Lower lobe of right lung (tissue), 2 donors: ENCODE data around the gene HIF1A. TPM values are rescaled to one million over a fixed set of nuclear protein-coding genes. Genes with fewer than 3 reads are reported as not detected.

Experiments
- ATAC-seq, 2 donors: fragments of 200-7000 bp; cut with Tn5 transposase; one replicate each; pipeline ENCODE4 v1.9.1; 2020 to 2022; ENCODE audit warnings: mild to moderate bottlenecking in 2 of 2, moderate library complexity in 2 of 2
- DNase-seq: peaks from one replicate; pipeline ENCODE4 v3.0.0-alpha.2; 2020
- H3K27ac ChIP-seq: fragments of 200-600 bp; one replicate; pipeline ENCODE4 v1.8.0; 2022
- H3K27me3 ChIP-seq: fragments of 200-600 bp; one replicate; pipeline ENCODE4 v1.8.0; 2022; ENCODE audit warnings: low read depth
- H3K36me3 ChIP-seq: fragments of 200-600 bp; one replicate; pipeline ENCODE4 v1.8.0; 2022; ENCODE audit warnings: mild to moderate bottlenecking
- H3K4me1 ChIP-seq: fragments of 200-600 bp; one replicate; pipeline ENCODE4 v1.8.0; 2022
- H3K4me3 ChIP-seq: fragments of 200-600 bp; one replicate; pipeline ENCODE4 v1.8.0; 2022; ENCODE audit warnings: mild to moderate bottlenecking
- H3K9me3 ChIP-seq: fragments of 200-600 bp; one replicate; pipeline ENCODE4 v1.8.0; 2022
- CTCF ChIP-seq: fragments of 200-600 bp; IDR thresholded peaks from one replicate; pipeline ENCODE4 v1.8.0; 2022; ENCODE audit warnings: antibody characterized with exemption, mild to moderate bottlenecking
- intact Hi-C: fragments of 100-400 bp; cut with DNase I; formaldehyde crosslinking; loops from one replicate; pipeline ENCODE4 v1.11.0; 2022
- total RNA-seq: library from RNA; stranded (reverse); fragmentation: NEBNext Ultra II Directional; extraction: Animal tissue kit (Norgen Biotek cat#: 25700); gene quantifications from one replicate; pipeline ENCODE4 v1.2.1, GENCODE V29; 2021
- donor health status: DM: no; HTN: yes; CAD: no; lungs with severe emphysema.

Gene HIF1A
- total RNA-seq, 1 donor from 2014 or later = 68.6 TPM

GRCh38 chr14:61663312-61663979 is 31.9 kb upstream of the HIF1A start:
- H3K27me3 ChIP-seq = no peaks in the 10 kb centered on the region
- ATAC-seq (peak; percentile 31 to 46), DNase-seq (no peak)
- peak overlapping the region; percentile 47 for H3K27ac ChIP-seq
- TF ChIP-seq CTCF = no peak
- no peaks in the 10 kb centered on the region for H3K36me3 ChIP-seq
- no peaks in the 10 kb centered on the region for H3K9me3 ChIP-seq
- no peak overlapping the region for H3K4me3 ChIP-seq
- intact Hi-C loops = no loop called here
- peaks cover 39% of the 10 kb centered on the region for H3K4me1 ChIP-seq

DNA sequence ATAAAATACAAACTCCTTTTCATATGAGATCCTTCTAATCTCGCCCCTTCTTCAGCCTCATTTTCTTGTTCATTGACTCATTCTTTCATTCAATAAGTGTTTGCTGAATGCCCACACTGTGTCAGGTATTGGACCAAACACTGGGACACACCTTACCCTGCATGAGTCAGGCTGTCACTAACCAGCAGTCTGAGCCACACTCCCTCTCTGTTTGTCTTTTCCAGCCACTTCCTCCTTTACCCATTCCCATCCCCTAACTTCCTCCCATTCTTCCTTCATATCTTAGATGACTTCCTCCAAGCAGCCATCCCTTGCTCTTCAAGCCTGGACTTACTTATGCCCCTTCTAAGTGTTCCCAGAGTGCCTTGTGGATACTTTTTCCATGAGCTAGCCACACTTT is 27.0 kb upstream of the HIF1A start:
- no peaks in the 10 kb centered on the region for H3K27me3 ChIP-seq
- H3K4me3 ChIP-seq = no peak overlapping the region
- TF ChIP-seq CTCF = no peak
- H3K9me3 ChIP-seq = no peaks in the 10 kb centered on the region
- no peak for DNase-seq
- intact Hi-C loops = no loop called here
- peak; percentile 63 to 68 for ATAC-seq
- no peak overlapping the region for H3K27ac ChIP-seq
- H3K36me3 ChIP-seq = no peaks in the 10 kb centered on the region
- peaks cover 23% of the 10 kb centered on the region for H3K4me1 ChIP-seq

GRCh38 chr14:61670576-61670975 is 24.7 kb upstream of the HIF1A start:
- no peak for DNase-seq
- H3K27ac ChIP-seq = no peak overlapping the region
- intact Hi-C loops = no loop called here

GRCh38 chr14:61671082-61671481 is 24.2 kb upstream of the HIF1A start:
- H3K9me3 ChIP-seq = no peaks in the 10 kb centered on the region
- H3K36me3 ChIP-seq = no peaks in the 10 kb centered on the region
- H3K4me3 ChIP-seq = no peak overlapping the region
- H3K27me3 ChIP-seq = no peaks in the 10 kb centered on the region
- intact Hi-C loops = no loop called here
- peaks cover 21% of the 10 kb centered on the region for H3K4me1 ChIP-seq
- no peak overlapping the region for H3K27ac ChIP-seq
- ATAC-seq (no peak), DNase-seq (no peak)
- no peak for TF ChIP-seq CTCF

More at GRCh38 chr14:61670576-61670975, 24.7 kb upstream of the HIF1A start:
- Histone ChIP-seq H3K36me3 (no peaks in the 10 kb centered on the region), H3K9me3 (no peaks in the 10 kb centered on the region), H3K27me3 (no peaks in the 10 kb centered on the region), H3K4me1 (peaks cover 21% of the 10 kb centered on the region), H3K4me3 (no peak overlapping the region)
- no peak for ATAC-seq
- no peak for TF ChIP-seq CTCF

- TF ChIP-seq CTCF = no peak
- intact Hi-C loops = no loop called here
- ATAC-seq = no peak
- Histone ChIP-seq H3K27me3 (no peaks in the 10 kb centered on the region), H3K4me3 (no peak overlapping the region), H3K36me3 (no peaks in the 10 kb centered on the region), H3K27ac (no peak overlapping the region), H3K9me3 (no peaks in the 10 kb centered on the region), H3K4me1 (peaks cover 21% of the 10 kb centered on the region)
- no peak for DNase-seq
These were observed 22.5 kb upstream of the HIF1A start for GRCh38 chr14:61672796-61673195.
